GM13976 (cell line): Measurements from ENCODE around the gene GRIA4.

ENCODE experiments used
- DNase-seq: peaks from one replicate; pipeline ENCODE4 v3.0.0; 2012; ENCODE audit warnings: low spot score
- in situ Hi-C: fragments of 300-500 bp; cut with MboI; formaldehyde crosslinking; loops from one replicate; pipeline ENCODE4 v1.12.0; 2022; ENCODE audit warnings: low sequenced_read_pairs, mixed read lengths, inconsistent platforms; ENCODE audit not compliant: unreplicated experiment
- TF ChIP-seq, protein P1 (sequence below): IDR thresholded peaks from 2 replicates; pipeline ENCODE4 v1.5.1; 2012; ENCODE audit warnings: borderline replicate concordance, mild to moderate bottlenecking; ENCODE audit not compliant: insufficient read depth; ENCODE audit errors: extremely low read depth, missing control alignments, control extremely low read depth

The GRIA4 gene

DNA sequence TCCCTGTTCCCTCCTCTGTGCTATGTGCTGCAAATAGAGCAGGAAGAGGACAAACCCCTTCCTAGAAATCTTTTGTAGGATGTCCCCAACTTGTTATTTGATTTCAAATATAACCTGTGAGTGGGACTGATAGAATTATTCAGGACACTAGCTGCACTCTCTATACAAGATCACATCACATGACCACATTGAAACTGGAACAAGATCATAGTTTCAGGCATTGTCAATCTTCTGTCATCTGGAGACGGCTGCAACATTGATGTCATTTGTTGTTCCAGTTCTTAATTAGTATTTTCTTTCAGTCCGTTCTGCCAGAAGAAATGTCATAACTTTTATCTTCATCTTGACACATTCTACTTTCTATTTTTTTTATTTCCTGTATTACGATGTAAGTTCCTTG lies 89.3 kb downstream of the GRIA4 start:
- in situ Hi-C loops = no loop called here
- DNase-seq = no peak
- TF ChIP-seq, protein P1, sequence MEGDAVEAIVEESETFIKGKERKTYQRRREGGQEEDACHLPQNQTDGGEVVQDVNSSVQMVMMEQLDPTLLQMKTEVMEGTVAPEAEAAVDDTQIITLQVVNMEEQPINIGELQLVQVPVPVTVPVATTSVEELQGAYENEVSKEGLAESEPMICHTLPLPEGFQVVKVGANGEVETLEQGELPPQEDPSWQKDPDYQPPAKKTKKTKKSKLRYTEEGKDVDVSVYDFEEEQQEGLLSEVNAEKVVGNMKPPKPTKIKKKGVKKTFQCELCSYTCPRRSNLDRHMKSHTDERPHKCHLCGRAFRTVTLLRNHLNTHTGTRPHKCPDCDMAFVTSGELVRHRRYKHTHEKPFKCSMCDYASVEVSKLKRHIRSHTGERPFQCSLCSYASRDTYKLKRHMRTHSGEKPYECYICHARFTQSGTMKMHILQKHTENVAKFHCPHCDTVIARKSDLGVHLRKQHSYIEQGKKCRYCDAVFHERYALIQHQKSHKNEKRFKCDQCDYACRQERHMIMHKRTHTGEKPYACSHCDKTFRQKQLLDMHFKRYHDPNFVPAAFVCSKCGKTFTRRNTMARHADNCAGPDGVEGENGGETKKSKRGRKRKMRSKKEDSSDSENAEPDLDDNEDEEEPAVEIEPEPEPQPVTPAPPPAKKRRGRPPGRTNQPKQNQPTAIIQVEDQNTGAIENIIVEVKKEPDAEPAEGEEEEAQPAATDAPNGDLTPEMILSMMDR = no peak

DNA sequence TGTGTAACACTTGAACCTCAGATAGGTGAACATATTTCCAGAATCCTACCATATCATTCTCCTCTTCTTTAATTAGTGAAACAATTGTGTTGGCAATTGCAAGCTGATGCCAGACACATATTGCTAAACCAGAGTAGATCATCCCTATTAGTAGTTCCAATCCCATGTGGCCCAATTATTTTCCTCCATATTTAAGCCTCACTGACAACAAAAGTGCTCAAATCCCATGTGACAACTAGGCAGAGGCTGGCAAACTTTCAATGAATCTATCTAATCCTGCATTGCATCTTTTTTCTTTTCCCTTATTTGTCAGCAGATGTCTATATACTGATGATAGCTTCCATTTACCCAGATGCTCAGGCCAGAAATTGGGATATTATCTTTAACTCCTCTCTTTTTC lies 90.4 kb downstream of the GRIA4 start:
- in situ Hi-C loops = no loop called here
- TF ChIP-seq, protein P1 = no peak

DNA sequence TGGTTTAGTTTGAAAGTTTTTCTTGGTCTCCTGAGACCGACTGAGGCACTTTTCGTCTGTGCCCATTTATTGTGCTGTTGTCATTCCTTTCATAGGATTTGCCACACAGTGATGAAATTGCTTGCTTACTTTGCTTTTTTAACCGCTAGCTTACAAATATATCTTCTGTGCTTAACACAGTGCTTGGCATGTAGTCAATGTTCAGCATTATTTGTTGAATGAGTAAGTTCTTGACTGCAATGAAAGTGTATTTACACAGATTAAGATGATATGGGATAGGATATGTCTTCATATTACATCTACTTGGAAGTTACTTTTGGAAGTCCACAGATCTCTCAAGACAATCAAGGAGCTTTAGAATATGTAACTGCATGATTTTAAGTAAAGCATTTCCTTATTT lies 91.2 kb downstream of the GRIA4 start:
- TF ChIP-seq, protein P1 = no peak
- no peak for DNase-seq
- in situ Hi-C loops = no loop called here

More for the DNA sequence above, 90.4 kb downstream of the GRIA4 start:
- DNase-seq = no peak

DNA sequence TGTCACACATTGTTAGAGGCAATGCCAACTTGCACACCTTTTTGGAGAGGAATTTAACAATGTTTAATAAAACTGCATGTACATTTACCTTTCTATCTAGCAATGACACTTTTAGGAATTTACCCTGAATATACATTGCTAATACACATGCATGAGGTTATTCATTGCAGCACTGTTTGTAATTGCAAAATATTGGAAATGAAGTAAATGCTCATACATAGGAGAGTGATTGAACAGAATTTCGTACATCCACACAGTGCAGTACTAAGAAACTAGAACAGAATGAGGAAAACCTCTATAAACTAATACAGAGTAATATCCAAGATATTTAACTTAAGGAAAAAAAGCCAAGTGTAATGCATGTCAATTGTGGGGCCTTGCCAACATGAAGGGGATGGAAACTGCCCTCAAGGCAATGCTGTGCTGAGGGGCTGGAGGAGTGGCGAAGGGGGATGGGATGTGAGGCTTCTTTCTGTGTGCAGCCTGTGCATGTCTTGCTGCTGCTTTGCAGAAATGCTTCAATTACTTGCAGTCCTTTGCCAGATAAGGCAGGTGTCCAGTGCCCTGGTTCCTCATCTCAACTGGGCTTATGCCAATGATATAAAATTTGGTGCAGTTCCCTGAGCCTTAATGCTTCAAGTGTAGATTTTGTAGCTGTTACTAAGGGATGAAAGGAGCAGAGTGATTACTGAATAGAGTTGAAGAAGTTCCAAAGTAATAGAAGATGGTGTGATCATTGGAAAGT lies 96.1 kb downstream of the GRIA4 start:
- in situ Hi-C loops = no loop called here
- DNase-seq = no peak
- TF ChIP-seq, protein P1 = no peak

DNA sequence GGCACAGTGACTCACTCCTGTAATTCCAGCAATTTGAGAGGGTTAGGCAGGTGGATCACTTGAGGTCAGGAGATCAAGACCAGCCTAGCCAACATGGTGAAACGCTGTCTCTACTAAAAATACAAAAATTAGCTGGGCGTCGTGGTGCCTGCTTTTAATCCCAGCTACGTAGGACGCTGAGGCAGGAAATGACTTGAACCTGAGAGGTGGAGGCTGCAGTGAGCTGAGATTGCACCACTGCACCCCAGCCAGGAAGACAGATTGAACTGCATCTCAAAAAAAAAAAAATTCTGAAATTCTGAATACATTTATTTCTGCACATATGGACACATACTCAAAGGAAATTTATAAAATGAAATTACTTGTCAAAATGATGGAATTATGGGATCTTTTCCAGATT lies 103.2 kb downstream of the GRIA4 start:
- TF ChIP-seq, protein P1 = no peak
- in situ Hi-C loops = no loop called here
- no peak for DNase-seq

DNA sequence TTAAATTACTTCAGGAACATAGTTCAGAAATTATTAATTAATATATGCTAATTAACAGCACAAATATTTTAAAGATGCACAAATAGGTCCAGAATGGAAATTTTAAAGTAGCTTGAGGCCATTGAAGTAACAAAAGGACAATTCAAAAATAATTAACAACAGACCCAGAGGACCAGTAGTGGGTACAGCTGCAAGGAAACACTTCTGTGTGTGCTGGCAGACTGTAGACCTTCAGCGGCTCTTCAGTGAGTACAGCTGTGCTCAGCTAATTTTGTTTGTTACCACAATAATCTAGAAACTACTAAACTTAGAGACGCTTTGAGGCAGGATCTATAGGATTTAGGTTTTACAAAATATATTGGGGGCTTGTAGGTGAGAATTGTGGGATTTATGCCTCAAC lies 103.8 kb downstream of the GRIA4 start:
- no peak for DNase-seq
- TF ChIP-seq, protein P1 = no peak
- in situ Hi-C loops = no loop called here
